Central memory CD8-positive, alpha-beta T cell (primary cell): ENCODE measurements around the gene PHKB.
"Not testable (repeated sequence)": the region's sequence is repeated elsewhere in the genome, so short reads cannot be mapped to it uniquely, and the experiment has no call there.

Source experiments
- ATAC-seq: fragments of 150-1000 bp; cut with Tn5 transposase; replicated peaks from 2 replicates; pipeline ENCODE4 v1.10.0; 2022; ENCODE audit warnings: mild to moderate bottlenecking, moderate FRiP score, moderate number of reproducible peaks; ENCODE audit not compliant: poor library complexity, severe bottlenecking; ENCODE audit errors: extremely low read depth
- DNase-seq, 2 donors: peaks; one replicate each; pipeline ENCODE4 v3.0.0; 2021; ENCODE audit warnings: low spot score in 2 of 2
- H3K27ac Mint-ChIP-seq: one replicate; pipeline ENCODE4 v1.8.0; 2022; ENCODE audit warnings: low read depth, mild to moderate bottlenecking, moderate library complexity, mixed read lengths
- H3K27me3 Mint-ChIP-seq: one replicate; pipeline ENCODE4 v1.8.0; 2022; ENCODE audit warnings: mixed read lengths
- H3K36me3 Mint-ChIP-seq: one replicate; pipeline ENCODE4 v1.8.0; 2022; ENCODE audit warnings: mild to moderate bottlenecking, moderate library complexity, mixed read lengths; ENCODE audit not compliant: insufficient read depth
- H3K4me1 Mint-ChIP-seq: one replicate; pipeline ENCODE4 v1.8.0; 2022; ENCODE audit warnings: mixed read lengths
- H3K4me3 Mint-ChIP-seq: one replicate; pipeline ENCODE4 v1.8.0; 2022; ENCODE audit warnings: mild to moderate bottlenecking, moderate library complexity, mixed read lengths
- H3K9me3 Mint-ChIP-seq: one replicate; pipeline ENCODE4 v1.8.0; 2022; ENCODE audit warnings: mixed read lengths

PHKB gene

GRCh38 chr16:47657977-47658376, 196.8 kb downstream of the PHKB start:
- no peaks in the 10 kb centered on the region for H3K27me3 Mint-ChIP-seq
- H3K9me3 Mint-ChIP-seq = no peaks in the 10 kb centered on the region
- no peak for DNase-seq
- no peak for ATAC-seq
- no peak overlapping the region for H3K4me3 Mint-ChIP-seq
- no peaks in the 10 kb centered on the region for H3K4me1 Mint-ChIP-seq
- H3K36me3 Mint-ChIP-seq = peaks cover 5% of the 10 kb centered on the region
- no peak overlapping the region for H3K27ac Mint-ChIP-seq

- Mint-ChIP-seq H3K36me3 (peaks cover 4% of the 10 kb centered on the region), H3K27ac (no peak overlapping the region), H3K27me3 (no peaks in the 10 kb centered on the region), H3K4me1 (no peaks in the 10 kb centered on the region), H3K4me3 (no peak overlapping the region), H3K9me3 (no peaks in the 10 kb centered on the region)
- no peak for DNase-seq
- ATAC-seq = no peak
Measured at GRCh38 chr16:47660540-47660939, 199.4 kb downstream of the PHKB start.

GRCh38 chr16:47664653-47665325, 203.7 kb downstream of the PHKB start:
- Mint-ChIP-seq H3K36me3 (peaks cover 10% of the 10 kb centered on the region), H3K4me3 (no peak overlapping the region), H3K4me1 (peaks cover 11% of the 10 kb centered on the region), H3K9me3 (no peaks in the 10 kb centered on the region), H3K27me3 (no peaks in the 10 kb centered on the region), H3K27ac (no peak overlapping the region)
- DNase-seq (no peak), ATAC-seq (no peak)

GRCh38 chr16:47666434-47666833, 205.3 kb downstream of the PHKB start:
- Mint-ChIP-seq H3K36me3 (peaks cover 15% of the 10 kb centered on the region), H3K4me3 (no peak overlapping the region), H3K4me1 (peaks cover 11% of the 10 kb centered on the region)

GRCh38 chr16:47667956-47668355, 206.8 kb downstream of the PHKB start:
- peaks cover 15% of the 10 kb centered on the region for H3K36me3 Mint-ChIP-seq
- no peaks in the 10 kb centered on the region for H3K9me3 Mint-ChIP-seq
- peaks cover 11% of the 10 kb centered on the region for H3K4me1 Mint-ChIP-seq
- H3K27me3 Mint-ChIP-seq = no peaks in the 10 kb centered on the region
- H3K4me3 Mint-ChIP-seq = no peak overlapping the region
- no peak for ATAC-seq
- no peak for DNase-seq
- no peak overlapping the region for H3K27ac Mint-ChIP-seq

More at GRCh38 chr16:47666434-47666833, 205.3 kb downstream of the PHKB start:
- no peak for DNase-seq
- Mint-ChIP-seq H3K27ac (no peak overlapping the region), H3K27me3 (no peaks in the 10 kb centered on the region), H3K9me3 (no peaks in the 10 kb centered on the region)
- no peak for ATAC-seq

GRCh38 chr16:47672475-47672874, 211.3 kb downstream of the PHKB start:
- Mint-ChIP-seq H3K36me3 (peaks cover 21% of the 10 kb centered on the region), H3K27ac (no peak overlapping the region), H3K27me3 (no peaks in the 10 kb centered on the region), H3K4me1 (peaks cover 11% of the 10 kb centered on the region), H3K4me3 (no peak overlapping the region), H3K9me3 (no peaks in the 10 kb centered on the region)
- DNase-seq = no peak
- ATAC-seq = no peak

- ATAC-seq (no peak), DNase-seq (no peak)
- Mint-ChIP-seq H3K36me3 (peaks cover 14% of the 10 kb centered on the region), H3K4me3 (no peak overlapping the region), H3K27me3 (no peaks in the 10 kb centered on the region), H3K9me3 (no peaks in the 10 kb centered on the region), H3K27ac (no peak overlapping the region), H3K4me1 (peaks cover 8% of the 10 kb centered on the region)
Measured at GRCh38 chr16:47676635-47677177, 215.6 kb downstream of the PHKB start.

- not testable (repeated sequence) for H3K4me1 Mint-ChIP-seq, ATAC-seq, DNase-seq, H3K36me3 Mint-ChIP-seq, H3K27ac Mint-ChIP-seq, H3K9me3 Mint-ChIP-seq, H3K4me3 Mint-ChIP-seq, H3K27me3 Mint-ChIP-seq
Measured at GRCh38 chr16:47681571-47681970, 220.4 kb downstream of the PHKB start.

GRCh38 chr16:47687694-47688093, 226.6 kb downstream of the PHKB start:
- H3K9me3 Mint-ChIP-seq = no peaks in the 10 kb centered on the region
- DNase-seq = no peak
- no peak for ATAC-seq
- no peak overlapping the region for H3K4me3 Mint-ChIP-seq
- H3K27me3 Mint-ChIP-seq = no peaks in the 10 kb centered on the region
- no peaks in the 10 kb centered on the region for H3K4me1 Mint-ChIP-seq
- peak overlapping the region; percentile 3 for H3K27ac Mint-ChIP-seq
- peaks cover 16% of the 10 kb centered on the region for H3K36me3 Mint-ChIP-seq

GRCh38 chr16:47693226-47693625, 232.1 kb downstream of the PHKB start:
- DNase-seq = no peak
- H3K36me3 Mint-ChIP-seq = peaks cover 36% of the 10 kb centered on the region
- no peak overlapping the region for H3K27ac Mint-ChIP-seq
- ATAC-seq = no peak
- no peaks in the 10 kb centered on the region for H3K9me3 Mint-ChIP-seq
- H3K4me1 Mint-ChIP-seq = no peaks in the 10 kb centered on the region
- no peaks in the 10 kb centered on the region for H3K27me3 Mint-ChIP-seq
- H3K4me3 Mint-ChIP-seq = no peak overlapping the region

- H3K4me1 Mint-ChIP-seq = no peaks in the 10 kb centered on the region
- DNase-seq (no peak), ATAC-seq (no peak)
- no peak overlapping the region for H3K4me3 Mint-ChIP-seq
- no peaks in the 10 kb centered on the region for H3K9me3 Mint-ChIP-seq
- peaks cover 38% of the 10 kb centered on the region for H3K36me3 Mint-ChIP-seq
- H3K27me3 Mint-ChIP-seq = no peaks in the 10 kb centered on the region
- H3K27ac Mint-ChIP-seq = no peak overlapping the region
Measured at GRCh38 chr16:47694543-47694942, 233.4 kb downstream of the PHKB start.

- peaks cover 41% of the 10 kb centered on the region for H3K36me3 Mint-ChIP-seq
- H3K4me1 Mint-ChIP-seq = no peaks in the 10 kb centered on the region
- DNase-seq = no peak
Measured at GRCh38 chr16:47695756-47696155, 234.6 kb downstream of the PHKB start.

GRCh38 chr16:47697826-47698225, 236.7 kb downstream of the PHKB start:
- ATAC-seq (no peak), DNase-seq (no peak)
- H3K9me3 Mint-ChIP-seq = no peaks in the 10 kb centered on the region
- H3K36me3 Mint-ChIP-seq = peaks cover 34% of the 10 kb centered on the region
- no peak overlapping the region for H3K27ac Mint-ChIP-seq
- H3K4me1 Mint-ChIP-seq = no peaks in the 10 kb centered on the region
- H3K4me3 Mint-ChIP-seq = no peak overlapping the region
- no peaks in the 10 kb centered on the region for H3K27me3 Mint-ChIP-seq

More at GRCh38 chr16:47695756-47696155, 234.6 kb downstream of the PHKB start:
- Mint-ChIP-seq H3K27ac (no peak overlapping the region), H3K9me3 (no peaks in the 10 kb centered on the region), H3K4me3 (no peak overlapping the region), H3K27me3 (no peaks in the 10 kb centered on the region)
- ATAC-seq = no peak
